ENCODE data around the gene ACSM5.
A peak's percentile ranks its signal among the peaks of the same experiment; 100 is the strongest.
"Not testable (repeated sequence)": the region's sequence is repeated elsewhere in the genome, so short reads cannot be mapped to it uniquely, and the experiment has no call there.

Gene ACSM5

DNA sequence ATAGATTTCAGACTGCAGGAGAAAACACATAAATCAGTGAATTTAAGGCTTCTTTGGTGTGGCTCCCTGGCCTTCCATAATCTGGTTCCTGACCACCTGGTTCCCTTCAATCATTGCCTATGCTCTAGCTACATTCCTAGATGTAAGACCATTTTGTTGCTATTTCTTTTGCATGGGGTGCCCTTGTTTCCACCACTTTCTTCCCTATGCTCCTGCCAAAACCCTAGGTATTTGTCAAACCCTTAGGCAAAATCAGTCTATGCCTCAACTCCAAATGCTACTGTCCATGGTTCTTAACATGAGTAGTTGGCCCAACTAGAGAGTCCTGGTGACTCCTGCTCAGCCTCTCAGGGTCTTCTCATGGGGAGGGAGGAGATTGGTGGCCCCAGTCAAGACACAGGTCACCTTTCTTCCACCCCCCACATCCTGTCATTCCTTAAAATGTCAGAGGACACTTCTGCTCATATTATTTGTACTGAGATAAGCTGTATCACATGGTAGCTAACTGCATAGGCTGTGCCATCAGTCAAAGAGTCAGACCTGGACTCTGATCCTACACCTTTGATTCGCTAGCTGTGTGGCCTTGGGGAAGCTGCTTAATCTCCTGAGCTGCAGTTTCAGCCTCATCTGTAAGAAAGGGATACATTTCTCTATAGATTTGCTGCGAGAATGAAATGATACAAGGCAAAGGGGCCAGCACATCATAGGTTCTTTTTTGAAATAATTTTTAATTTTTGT lies 15.0 kb downstream of the ACSM5 start:
- peak in 1 of 2 experiments; percentile 68; a peak in 2 of 4 replicates for TF ChIP-seq REST (IDR thresholded peaks at IDR 0.05; ENCODE audit: insufficient read depth in 1 of 2, low read depth in 2 of 2, low read length in 2 of 2)
- no peak for TF ChIP-seq FOXP2 (optimal IDR thresholded peaks at IDR 0.05; ENCODE audit: borderline replicate concordance, extremely low read depth, extremely low read length, insufficient read depth)

DNA sequence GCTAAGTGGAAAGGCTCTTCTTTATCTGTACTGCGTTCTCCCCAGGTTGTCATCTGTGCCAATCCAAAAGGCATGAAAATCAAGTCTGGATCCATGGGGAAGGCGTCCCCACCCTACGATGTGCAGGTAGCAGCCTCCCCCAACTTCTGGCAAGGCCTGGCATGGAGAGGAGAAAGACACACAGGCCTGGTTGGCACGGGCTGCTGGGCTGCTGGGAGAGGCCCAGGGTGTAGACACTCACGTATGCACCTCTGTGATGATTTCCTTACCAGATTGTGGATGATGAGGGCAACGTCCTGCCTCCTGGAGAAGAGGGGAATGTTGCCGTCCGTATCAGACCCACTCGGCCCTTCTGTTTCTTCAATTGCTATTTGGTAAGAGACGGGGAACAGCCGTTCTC lies 21.6 kb downstream of the ACSM5 start:
- TF ChIP-seq TAF1 (IDR thresholded peaks at IDR 0.05; ENCODE audit: borderline replicate concordance, insufficient read depth, low read length), result no peak
- no peak for TF ChIP-seq SIN3A (IDR thresholded peaks at IDR 0.05; ENCODE audit: borderline replicate concordance, insufficient read depth, low read length)
- TF ChIP-seq REST (IDR thresholded peaks at IDR 0.05; ENCODE audit: insufficient read depth in 1 of 2, low read depth in 2 of 2, low read length in 2 of 2), result no peak
- TF ChIP-seq FOXP2 (optimal IDR thresholded peaks at IDR 0.05; ENCODE audit: borderline replicate concordance, extremely low read depth, extremely low read length, insufficient read depth), result no peak
- TF ChIP-seq POLR2AphosphoS5 (IDR thresholded peaks at IDR 0.05; ENCODE audit: low read depth, low read length), result no peak

DNA sequence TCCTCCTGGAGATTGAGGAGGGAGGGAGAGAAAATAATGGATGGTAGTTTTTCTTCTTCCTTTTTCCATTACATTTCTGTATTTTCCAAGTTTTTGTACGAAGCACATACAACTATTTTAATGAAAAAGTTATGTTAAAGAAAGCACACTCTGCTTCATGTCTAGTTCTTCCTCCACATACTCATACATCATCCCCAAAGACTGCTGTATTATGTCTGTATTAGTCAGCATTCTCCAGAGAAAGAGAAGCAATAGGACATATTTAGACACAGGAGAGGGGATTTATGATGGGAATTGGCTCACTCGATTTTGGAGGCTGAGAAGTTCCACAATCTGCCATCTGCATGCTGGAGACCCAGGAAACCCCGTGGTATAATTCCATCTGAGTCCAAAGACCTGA lies 31.9 kb downstream of the ACSM5 start:
- no peak for TF ChIP-seq SIN3A (IDR thresholded peaks at IDR 0.05; ENCODE audit: borderline replicate concordance, insufficient read depth, low read length)
- no peak for TF ChIP-seq REST (IDR thresholded peaks at IDR 0.05; ENCODE audit: insufficient read depth in 1 of 2, low read depth in 2 of 2, low read length in 2 of 2)
- TF ChIP-seq POLR2AphosphoS5 (IDR thresholded peaks at IDR 0.05; ENCODE audit: low read depth, low read length), result no peak
- no peak for TF ChIP-seq FOXP2 (optimal IDR thresholded peaks at IDR 0.05; ENCODE audit: borderline replicate concordance, extremely low read depth, extremely low read length, insufficient read depth)
- TF ChIP-seq TAF1 (IDR thresholded peaks at IDR 0.05; ENCODE audit: borderline replicate concordance, insufficient read depth, low read length), result no peak

DNA sequence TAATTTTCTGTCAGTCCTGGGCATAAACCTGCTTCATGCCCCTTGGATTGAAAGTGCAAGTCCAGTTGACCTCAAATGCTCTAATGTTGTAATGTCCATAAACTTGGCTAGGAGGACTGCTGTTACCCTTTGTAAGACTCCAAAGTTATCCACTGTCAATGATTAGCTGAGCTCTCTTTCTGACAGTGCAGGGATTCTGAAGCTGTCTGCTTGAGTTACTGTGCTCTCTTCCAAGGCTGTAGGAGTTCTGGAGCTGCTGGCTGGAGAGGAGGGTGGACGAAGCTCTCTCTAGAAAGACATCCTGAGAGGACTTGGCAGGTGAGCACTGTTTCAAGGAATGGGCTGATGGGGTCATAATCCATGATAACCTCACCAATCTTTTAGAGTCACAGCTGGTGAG lies 42.0 kb downstream of the ACSM5 start, which contains the start of gene ACSM2A:
TSS of gene ACSM2A (plus strand) at position 158 of the 400 bp plus-strand sequence. CDS start 8,594 bp downstream, outside the sequence.
- TF ChIP-seq FOXP2 (optimal IDR thresholded peaks at IDR 0.05; ENCODE audit: borderline replicate concordance, extremely low read depth, extremely low read length, insufficient read depth); SIN3A (IDR thresholded peaks at IDR 0.05; ENCODE audit: borderline replicate concordance, insufficient read depth, low read length); REST (IDR thresholded peaks at IDR 0.05; ENCODE audit: insufficient read depth in 1 of 2, low read depth in 2 of 2, low read length in 2 of 2): not testable (repeated sequence)

DNA sequence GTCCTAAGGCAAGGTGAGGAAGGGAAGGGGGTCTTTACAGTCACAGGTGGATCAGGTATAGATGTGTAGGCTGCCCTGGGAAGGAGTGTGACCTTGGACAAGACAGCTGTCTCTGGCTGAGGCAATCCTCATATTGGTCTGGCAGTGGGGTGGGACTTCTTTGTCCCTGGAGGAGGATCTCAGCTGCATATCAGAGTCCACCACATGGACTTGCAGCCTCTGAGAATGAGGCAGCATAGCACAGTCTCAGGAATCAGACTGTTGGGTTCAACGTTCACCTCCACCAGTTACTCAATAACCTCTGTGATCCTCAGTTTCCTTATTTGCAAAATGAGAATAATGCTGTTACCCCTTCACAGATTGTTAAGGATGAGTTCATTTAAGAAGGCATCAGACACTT lies 75.4 kb downstream of the ACSM5 start:
- TF ChIP-seq FOXP2 (optimal IDR thresholded peaks at IDR 0.05; ENCODE audit: borderline replicate concordance, extremely low read depth, extremely low read length, insufficient read depth) (no peak), POLR2AphosphoS5 (IDR thresholded peaks at IDR 0.05; ENCODE audit: low read depth, low read length) (no peak), SIN3A (IDR thresholded peaks at IDR 0.05; ENCODE audit: borderline replicate concordance, insufficient read depth, low read length) (no peak), TAF1 (IDR thresholded peaks at IDR 0.05; ENCODE audit: borderline replicate concordance, insufficient read depth, low read length) (no peak), REST (IDR thresholded peaks at IDR 0.05; ENCODE audit: insufficient read depth in 1 of 2, low read depth in 2 of 2, low read length in 2 of 2) (no peak)

All from PFSK-1 (cell line).